Common myeloid progenitor, CD34-positive (primary cell): ENCODE measurements around the gene SDK1.
"Not testable (repeated sequence)": the region's sequence is repeated elsewhere in the genome, so short reads cannot be mapped to it uniquely, and the experiment has no call there.

Source experiments
- CTCF ChIA-PET: fragments of 350-600 bp; sonication (Branson Sonifier 250); formaldehyde crosslinking; loops from one replicate; lab custom pipeline; 2021; ENCODE audit warnings: antibody characterized with exemption; lab: Charles Lee
- POLR2A ChIA-PET: fragments of 350-600 bp; sonication (Branson Sonifier 250); formaldehyde crosslinking; loops from one replicate; lab custom pipeline; 2021; ENCODE audit warnings: antibody characterized with exemption; lab: Charles Lee
- DNase-seq, 3 donors: peaks; one replicate each; pipeline versions ENCODE4 v3.0.0 to v3.0.0-alpha.2; 2013
- H3K27ac ChIP-seq, 2 experiments: 1 replicate in 1 of 2; 2 replicates in 1 of 2; pipeline ENCODE4 v1.7.0; 2013; ENCODE audit warnings: inconsistent platforms in 2 of 2, low read length in 2 of 2, mild to moderate bottlenecking in 2 of 2, low read depth in 1 of 2, moderate library complexity in 1 of 2; ENCODE audit not compliant: severe bottlenecking in 2 of 2, insufficient read depth in 1 of 2, poor library complexity in 1 of 2
- H3K27me3 ChIP-seq, 5 experiments: replicated peaks in 2 of 5; 1 replicate in 3 of 5; 2 replicates in 2 of 5; pipeline versions ENCODE4 v1.6.1 to v1.7.0; 2013; ENCODE audit warnings: low read length in 4 of 5, mild to moderate bottlenecking in 2 of 5, moderate library complexity in 2 of 5, inconsistent platforms in 1 of 5; ENCODE audit not compliant: insufficient read depth in 5 of 5, control insufficient read depth in 4 of 5
- H3K36me3 ChIP-seq, 4 experiments: 1 replicate in 2 of 4; 2 replicates in 2 of 4; pipeline versions ENCODE4 v1.6.1 to v1.7.0; 2013; ENCODE audit warnings: low read length in 3 of 4, control low read depth in 1 of 4, mild to moderate bottlenecking in 1 of 4; ENCODE audit not compliant: control insufficient read depth in 4 of 4, insufficient read depth in 4 of 4
- H3K4me1 ChIP-seq, 4 experiments: 1 replicate in 3 of 4; 2 replicates in 1 of 4; pipeline versions ENCODE4 v1.6.1 to v1.7.1; 2013; ENCODE audit warnings: low read length in 3 of 4, mild to moderate bottlenecking in 3 of 4, control low read depth in 1 of 4, inconsistent platforms in 1 of 4, moderate library complexity in 1 of 4; ENCODE audit not compliant: control insufficient read depth in 4 of 4, insufficient read depth in 4 of 4; ENCODE audit errors: control extremely low read depth in 1 of 4
- H3K4me3 ChIP-seq, 7 experiments: 1 replicate in 4 of 7; 2 replicates in 3 of 7; pipeline versions ENCODE4 v1.5.1 to v1.7.0; 2013; ENCODE audit warnings: mild to moderate bottlenecking in 7 of 7, low read length in 6 of 7, moderate library complexity in 6 of 7, inconsistent platforms in 2 of 7, low read depth in 2 of 7, control low read depth in 1 of 7; ENCODE audit not compliant: insufficient read depth in 4 of 7, control insufficient read depth in 1 of 7; ENCODE audit errors: extremely low read depth in 1 of 7
- H3K9me3 ChIP-seq, 5 experiments: 1 replicate in 4 of 5; 2 replicates in 1 of 5; pipeline versions ENCODE4 v1.6.1 to v1.7.1; 2013; ENCODE audit warnings: low read length in 4 of 5, mild to moderate bottlenecking in 2 of 5, inconsistent platforms in 1 of 5, low read depth in 1 of 5, moderate library complexity in 1 of 5; ENCODE audit not compliant: control insufficient read depth in 4 of 5, insufficient read depth in 2 of 5; ENCODE audit errors: control extremely low read depth in 1 of 5
- WGBS: methylation state at CpG from one replicate; pipeline ENCODE4 v1.1.5; 2013; ENCODE audit not compliant: insufficient coverage; 5-methylcytosine and 5-hydroxymethylcytosine counted together

Gene SDK1

DNA sequence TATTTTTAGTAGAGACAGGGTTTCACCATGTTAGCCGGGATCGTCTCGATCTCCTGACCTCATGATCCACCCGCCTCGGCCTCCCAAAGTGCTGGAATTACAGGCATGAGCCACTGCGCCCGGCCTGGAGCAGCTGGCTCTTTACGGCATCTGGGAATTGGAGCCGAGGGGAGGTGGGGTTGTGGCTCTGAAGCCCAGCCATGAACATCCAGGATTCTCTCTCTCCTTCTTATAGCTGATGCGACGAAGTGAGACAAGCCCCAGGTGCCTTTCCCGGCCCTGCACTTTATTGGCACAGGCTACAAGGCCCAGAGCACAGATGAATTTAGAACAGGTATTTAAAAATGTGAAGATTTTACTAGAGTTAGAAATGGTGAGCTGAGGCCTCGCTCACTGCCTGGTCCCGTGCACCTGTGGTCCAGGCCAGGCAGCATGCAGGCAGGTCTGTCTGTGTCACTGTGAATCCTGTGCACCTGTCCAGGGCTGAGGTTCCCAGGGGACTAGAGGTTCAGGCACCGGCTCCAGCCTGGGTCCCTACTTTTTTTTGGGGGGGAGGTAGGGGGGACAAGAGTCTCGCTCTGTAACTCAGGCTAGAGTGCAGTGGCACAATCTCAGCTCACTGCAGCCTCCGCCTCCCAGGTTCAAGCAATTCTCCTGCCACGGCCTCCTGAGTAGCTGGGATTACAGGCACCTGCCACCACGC lies 1001.3 kb downstream of the SDK1 start:
- H3K27me3 ChIP-seq = peaks cover 0 to 4% (median 0%) of the 10 kb centered on the region in 5 experiments
- H3K9me3 ChIP-seq = no peaks in the 10 kb centered on the region
- H3K36me3 ChIP-seq = no peaks in the 10 kb centered on the region
- no peak for DNase-seq
- H3K4me1 ChIP-seq = no peaks in the 10 kb centered on the region
- no peak overlapping the region for H3K27ac ChIP-seq
- CTCF ChIA-PET = no interaction called here
- WGBS = 96% methylated on average over 12 of the region's 19 CpGs
- POLR2A ChIA-PET = no interaction called here
- H3K4me3 ChIP-seq = no peak overlapping the region

DNA sequence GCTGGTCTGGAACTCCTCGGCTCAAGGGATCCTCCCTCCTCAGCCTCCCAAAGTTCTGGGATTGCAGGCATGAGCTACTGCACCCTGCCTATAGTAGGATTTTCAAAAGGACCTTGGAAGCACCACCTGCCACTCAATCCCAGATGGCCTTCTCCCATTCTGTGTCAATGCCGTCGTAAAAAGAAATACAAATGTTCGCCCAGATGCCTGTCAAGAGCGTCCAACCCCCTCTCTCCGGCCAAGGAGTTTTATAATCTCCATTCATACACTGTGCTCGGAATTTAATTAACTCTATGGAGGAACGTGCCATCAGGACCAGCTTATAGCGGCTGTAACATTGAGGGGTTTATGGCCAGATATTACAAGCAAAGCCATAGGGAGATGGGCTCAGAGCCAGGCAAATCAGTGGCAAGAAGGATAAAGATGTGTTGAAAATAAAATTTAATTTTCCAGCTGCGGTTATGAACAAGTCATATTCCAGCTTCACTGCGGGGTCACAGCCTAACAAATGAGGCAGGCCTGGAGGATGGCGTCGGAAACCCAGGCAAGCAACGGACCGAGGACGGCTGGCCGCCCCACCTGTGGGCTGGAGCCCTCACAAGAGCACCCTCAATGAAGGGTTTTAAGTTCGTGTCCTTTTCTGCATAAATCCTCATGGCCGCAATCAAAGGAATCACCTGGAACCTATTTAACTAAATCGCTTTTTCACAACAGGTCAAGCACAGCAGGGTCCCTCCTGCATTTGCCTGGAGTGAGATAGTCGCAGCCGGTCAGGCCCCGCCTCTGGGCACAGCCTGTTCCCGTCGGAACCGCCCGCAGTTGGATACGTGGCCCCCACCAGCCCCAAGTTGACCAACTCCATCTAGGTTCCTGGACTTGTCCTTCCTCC lies 1006.5 kb downstream of the SDK1 start:
- H3K4me1 ChIP-seq = no peaks in the 10 kb centered on the region
- ChIA-PET CTCF (no interaction called here), POLR2A (no interaction called here)
- no peak overlapping the region for H3K4me3 ChIP-seq
- H3K27ac ChIP-seq = no peak overlapping the region
- no peaks in the 10 kb centered on the region for H3K9me3 ChIP-seq
- H3K27me3 ChIP-seq = peaks cover 0 to 13% (median 0%) of the 10 kb centered on the region in 5 experiments
- no peak for DNase-seq
- no peaks in the 10 kb centered on the region for H3K36me3 ChIP-seq
- WGBS = 67% methylated on average over 23 of the region's 28 CpGs

DNA sequence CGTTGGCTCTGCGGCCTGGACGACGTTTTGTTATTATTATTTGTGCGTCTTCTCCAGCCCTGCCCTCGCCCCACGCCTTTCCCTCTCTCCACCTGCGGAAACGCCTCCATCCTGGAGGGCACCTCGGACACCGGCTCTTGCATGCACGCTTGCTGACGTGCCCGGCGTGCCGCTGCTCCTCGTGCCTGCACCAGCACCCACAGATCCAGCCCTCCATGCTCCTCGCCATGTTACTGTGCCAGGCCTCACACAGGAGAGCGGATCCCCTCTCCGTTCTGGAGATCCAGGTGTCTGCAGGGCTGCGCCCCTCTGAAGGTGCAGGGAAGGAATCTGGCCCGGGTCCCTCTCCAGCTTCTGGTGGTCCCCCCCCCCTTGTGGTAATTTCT lies 1007.1 kb downstream of the SDK1 start:
- 92% methylated on average over 15 of the region's 22 CpGs for WGBS
- Histone ChIP-seq H3K9me3 (no peaks in the 10 kb centered on the region), H3K36me3 (no peaks in the 10 kb centered on the region), H3K27ac (no peak overlapping the region), H3K4me3 (no peak overlapping the region), H3K27me3 (peaks cover 0 to 13% (median 0%) of the 10 kb centered on the region in 5 experiments), H3K4me1 (no peaks in the 10 kb centered on the region)
- DNase-seq = no peak
- ChIA-PET POLR2A (no interaction called here), CTCF (no interaction called here)

DNA sequence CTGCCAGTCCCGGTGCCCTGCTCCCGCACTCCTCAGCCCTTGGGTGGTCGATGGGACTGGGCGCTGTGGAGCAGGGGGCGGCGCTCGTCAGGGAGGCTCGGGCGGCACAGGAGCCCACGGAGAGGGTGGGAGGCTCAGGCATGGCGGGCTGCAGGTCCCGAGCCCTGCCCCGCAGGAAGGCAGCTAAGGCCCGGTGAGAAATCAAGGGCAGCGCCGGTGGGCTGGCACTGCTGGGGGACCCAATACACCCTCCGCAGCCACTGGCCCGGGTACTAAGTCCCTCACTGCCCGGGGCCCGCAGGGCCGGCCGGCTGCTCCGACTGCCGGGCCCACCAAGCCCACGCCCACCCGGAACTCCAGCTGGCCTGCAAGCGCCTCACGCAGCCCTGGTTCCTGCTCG lies 1012.9 kb downstream of the SDK1 start:
- H3K36me3 ChIP-seq, H3K9me3 ChIP-seq, H3K27ac ChIP-seq, CTCF ChIA-PET, H3K27me3 ChIP-seq, H3K4me1 ChIP-seq, H3K4me3 ChIP-seq, POLR2A ChIA-PET, DNase-seq: not testable (repeated sequence)
- WGBS = 91% methylated on average over 23 of the region's 29 CpGs

DNA sequence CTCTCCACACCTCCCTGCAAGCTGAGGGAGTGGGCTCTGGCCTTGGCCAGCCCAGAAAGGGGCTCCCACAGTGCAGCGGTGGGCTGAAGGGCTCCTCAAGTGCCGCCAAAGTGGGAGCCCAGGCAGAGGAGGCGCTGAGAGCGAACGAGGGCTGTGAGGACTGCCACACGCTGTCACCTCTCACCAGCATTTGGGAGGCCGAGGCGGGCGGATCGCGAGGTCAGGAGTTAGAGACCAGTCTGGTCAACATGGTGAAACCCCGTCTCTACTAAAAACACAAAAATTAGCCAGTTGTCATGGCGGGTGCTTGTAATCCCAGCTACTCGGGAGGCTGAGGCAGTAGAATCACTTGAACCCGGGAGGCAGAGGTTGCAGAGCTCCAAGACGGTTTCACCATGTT lies 1013.3 kb downstream of the SDK1 start:
- H3K9me3 ChIP-seq, CTCF ChIA-PET, H3K27me3 ChIP-seq, H3K27ac ChIP-seq, POLR2A ChIA-PET, H3K4me3 ChIP-seq, H3K4me1 ChIP-seq, H3K36me3 ChIP-seq, DNase-seq: not testable (repeated sequence)
- 99% methylated on average over 13 of the region's 16 CpGs for WGBS
